PC-3 (cell line): ENCODE data around the gene MMRN2. TPM values are rescaled to one million over a fixed set of nuclear protein-coding genes. Genes with fewer than 3 reads are reported as not detected.

Source experiments
- ATAC-seq: fragments of 200-7000 bp; cut with Tn5 transposase; 2 replicates; pipeline ENCODE4 v1.9.1; 2020; ENCODE audit warnings: mild to moderate bottlenecking, moderate library complexity
- BruUV-seq: library from RNA; stranded (reverse); fragments of 400-500 nt; replicated peaks from 2 replicates; lab custom pipeline; 2021; lab: Mats Ljungman, UMichigan
- CTCF ChIA-PET: fragments of 300-600 bp; sonication (Branson Sonifier 250); formaldehyde crosslinking; loops from one replicate; lab custom pipeline; 2022; ENCODE audit warnings: antibody characterized with exemption; lab: Charles Lee
- POLR2A ChIA-PET: fragments of 300-600 bp; sonication (Branson Sonifier 250); formaldehyde crosslinking; loops from one replicate; lab custom pipeline; 2022; ENCODE audit warnings: antibody characterized with exemption; ENCODE audit not compliant: unreplicated experiment; lab: Charles Lee
- DNase-seq: peaks from one replicate; pipeline ENCODE4 v3.0.0-alpha.2; 2015
- H2AFZ ChIP-seq: fragments of 300-600 bp; sonication (generic); 2 replicates; pipeline ENCODE4 v1.6.0; 2016; ENCODE audit warnings: antibody characterized with exemption, low read length
- H3F3A ChIP-seq: fragments of 300-600 bp; sonication (generic); one replicate; pipeline ENCODE4 v1.6.0; 2017; ENCODE audit warnings: antibody characterized with exemption, low read length, control low read depth, mild to moderate bottlenecking; ENCODE audit not compliant: unreplicated experiment
- H3K27ac ChIP-seq: fragments of 300-600 bp; sonication (generic); 2 replicates; pipeline ENCODE4 v1.5.1; 2016; ENCODE audit warnings: mild to moderate bottlenecking, low read length
- H3K27me3 ChIP-seq: fragments of 300-600 bp; sonication (generic); 2 replicates; pipeline ENCODE4 v1.6.1; 2016; ENCODE audit warnings: low read length, mixed read lengths
- H3K36me3 ChIP-seq: fragments of 300-600 bp; sonication (generic); 2 replicates; pipeline ENCODE4 v1.6.1; 2016; ENCODE audit warnings: low read depth, mixed run types, low read length, mixed read lengths
- H3K4me1 ChIP-seq: fragments of 300-600 bp; sonication (generic); 2 replicates; pipeline ENCODE4 v1.5.1; 2016; ENCODE audit warnings: low read length; ENCODE audit not compliant: insufficient read depth
- H3K4me2 ChIP-seq: fragments of 300-600 bp; sonication (generic); 2 replicates; pipeline ENCODE4 v1.6.0; 2016; ENCODE audit warnings: low read length
- H3K4me3 ChIP-seq: fragments of 300-600 bp; sonication (generic); 2 replicates; pipeline ENCODE4 v1.5.1; 2016; ENCODE audit warnings: mild to moderate bottlenecking, low read length, mixed read lengths
- H3K79me2 ChIP-seq: fragments of 300-600 bp; sonication (generic); 2 replicates; pipeline ENCODE4 v1.6.1; 2017; ENCODE audit warnings: low read length, mixed read lengths
- H3K9ac ChIP-seq: fragments of 300-600 bp; sonication (generic); 2 replicates; pipeline ENCODE4 v1.6.0; 2016; ENCODE audit warnings: mild to moderate bottlenecking, low read length
- H3K9me2 ChIP-seq: fragments of 300-600 bp; sonication (generic); replicated peaks from 2 replicates; pipeline ENCODE4 v1.6.1; 2016; ENCODE audit warnings: mixed run types, low read length, mixed read lengths
- H3K9me3 ChIP-seq: fragments of 300-600 bp; sonication (generic); 2 replicates; pipeline ENCODE4 v1.6.1; 2016; ENCODE audit warnings: low read length, mixed read lengths
- H4K20me1 ChIP-seq: fragments of 300-600 bp; sonication (generic); 2 replicates; pipeline ENCODE4 v1.6.1; 2016; ENCODE audit warnings: low read length, mixed read lengths
- CTCF ChIP-seq: fragments of 300-600 bp; sonication (generic); conservative IDR thresholded peaks from 2 replicates; pipeline ENCODE4 v1.5.1; 2017; ENCODE audit warnings: antibody characterized with exemption, low read depth, mild to moderate bottlenecking, low read length
- EZH2 ChIP-seq: fragments of 300-600 bp; sonication (generic); IDR thresholded peaks from one replicate; pipeline ENCODE4 v1.6.1; 2017; ENCODE audit warnings: antibody characterized with exemption, mild to moderate bottlenecking, low read length; ENCODE audit not compliant: unreplicated experiment
- EZH2phosphoT487 ChIP-seq: fragments of 300-600 bp; sonication (generic); IDR thresholded peaks from 2 replicates; pipeline ENCODE4 v1.6.1; 2018; ENCODE audit warnings: mild to moderate bottlenecking, antibody characterized with exemption, low read length, borderline replicate concordance
- intact Hi-C: fragments of 100-400 bp; cut with micrococcal nuclease; formaldehyde crosslinking; loops from 2 replicates; pipeline ENCODE4 v1.9.0; 2023
- total RNA-seq: library from RNA; depleted of rRNA; stranded (reverse); fragments of >200 nt; gene quantifications from 2 replicates; pipeline ENCODE4 v1.2.3, GENCODE V29; 2014; rRNA removed

The MMRN2 gene
- total RNA-seq, 1 experiment from 2014 or later, result 1.9 TPM

- Histone ChIP-seq H3K9ac (no peak overlapping the region), H3K36me3 (no peaks in the 10 kb centered on the region), H3K9me2 (no peaks in the 10 kb centered on the region), H3K27ac (no peak overlapping the region), H3F3A (no peaks in the 10 kb centered on the region), H3K4me2 (no peak overlapping the region), H2AFZ (no peak overlapping the region), H3K27me3 (no peaks in the 10 kb centered on the region), H3K9me3 (no peaks in the 10 kb centered on the region), H3K4me3 (no peak overlapping the region), H3K79me2 (no peaks in the 10 kb centered on the region), H3K4me1 (peaks cover 9% of the 10 kb centered on the region), H4K20me1 (no peaks in the 10 kb centered on the region)
- no TSS peak for BruUV-seq
- no peak for TF ChIP-seq CTCF
- no peak for TF ChIP-seq EZH2phosphoT487
- no peak for TF ChIP-seq EZH2
- DNase-seq, result no peak
- ChIA-PET POLR2A (no interaction called here), CTCF (interaction anchor here (0.6 kb wide), 1 partner anchor 10 kb away, joined by 10 read pairs; no protein-coding TSS in a partner anchor)
- intact Hi-C loops, result no loop called here
- no peak for ATAC-seq
Measured at GRCh38 chr10:86889997-86890396, 67.4 kb downstream of the MMRN2 start.

- Histone ChIP-seq H3K9me2 (no peaks in the 10 kb centered on the region), H3K27me3 (no peaks in the 10 kb centered on the region), H3K36me3 (no peaks in the 10 kb centered on the region), H3F3A (no peaks in the 10 kb centered on the region), H3K79me2 (no peaks in the 10 kb centered on the region), H3K4me1 (peaks cover 9% of the 10 kb centered on the region), H3K27ac (no peak overlapping the region), H3K4me2 (peak overlapping the region; percentile 19; the same call in 1 of the 2 replicates), H2AFZ (no peak overlapping the region), H3K9ac (no peak overlapping the region), H3K9me3 (no peaks in the 10 kb centered on the region), H4K20me1 (no peaks in the 10 kb centered on the region), H3K4me3 (no peak overlapping the region)
- DNase-seq (peak; percentile 53), ATAC-seq (peak; percentile 67)
- BruUV-seq, result no TSS peak
- intact Hi-C loops, result no loop called here
- ChIA-PET POLR2A (no interaction called here), CTCF (interaction anchor here (0.6 kb wide), 1 partner anchor 90 kb away, joined by 3 read pairs; no protein-coding TSS in a partner anchor)
- TF ChIP-seq EZH2phosphoT487 (no peak), EZH2 (no peak), CTCF (no peak)
Measured at GRCh38 chr10:86888585-86889381, 68.6 kb downstream of the MMRN2 start.

Other genes starting within 250 kb of the MMRN2 start
- 10.5 and 14.5 TPM in 2 replicates for gene BMPR1A, start 201.0 kb downstream of the MMRN2 start, total RNA-seq
- gene SNCG, start 984 bp upstream of the MMRN2 start, total RNA-seq, result 0.86 and 2.7 TPM in 2 replicates
- gene ADIRF, start 10.9 kb upstream of the MMRN2 start, total RNA-seq, result 252 and 259 TPM in 2 replicates
- gene FAM25A, start 62.7 kb upstream of the MMRN2 start, total RNA-seq, result 6.6 and 11.4 TPM in 2 replicates
- 67.9 and 75.9 TPM in 2 replicates for gene GLUD1, start 137.2 kb upstream of the MMRN2 start, total RNA-seq
- gene SHLD2, start 137.6 kb upstream of the MMRN2 start, total RNA-seq, result 13.0 and 16.0 TPM in 2 replicates